AG20443 (cell line): ENCODE data around the gene EED.
A peak's percentile ranks its signal among the peaks of the same experiment; 100 is the strongest.
"Not testable (repeated sequence)": the region's sequence is repeated elsewhere in the genome, so short reads cannot be mapped to it uniquely, and the experiment has no call there.

ENCODE experiments used
- DNase-seq: peaks from one replicate; pipeline ENCODE4 v3.0.0; 2012; ENCODE audit warnings: low spot score, mixed read lengths

The EED gene

DNA sequence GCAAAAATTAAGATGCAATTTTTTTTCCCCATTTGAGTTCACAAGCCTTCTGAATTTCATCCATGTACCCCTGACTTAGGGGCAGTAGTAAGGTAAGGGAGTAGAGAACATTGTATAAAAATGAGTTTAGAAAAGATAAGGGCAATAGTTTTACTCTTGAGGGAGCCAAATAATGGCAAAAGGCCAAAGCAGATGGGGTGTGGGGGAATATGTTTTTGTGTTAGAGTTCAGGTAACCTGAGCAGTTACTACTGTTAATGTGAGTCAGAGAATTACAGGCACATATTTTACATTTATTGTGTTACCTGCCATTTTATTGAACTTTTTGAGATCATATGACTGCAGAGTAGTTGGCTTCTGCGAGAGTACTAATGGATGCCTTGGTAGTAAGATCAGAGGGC is 3.1 kb downstream of the EED start:
- DNase-seq, result no peak

GRCh38 chr11:86248609-86249008 is 4.1 kb downstream of the EED start:
- no peak for DNase-seq

DNA sequence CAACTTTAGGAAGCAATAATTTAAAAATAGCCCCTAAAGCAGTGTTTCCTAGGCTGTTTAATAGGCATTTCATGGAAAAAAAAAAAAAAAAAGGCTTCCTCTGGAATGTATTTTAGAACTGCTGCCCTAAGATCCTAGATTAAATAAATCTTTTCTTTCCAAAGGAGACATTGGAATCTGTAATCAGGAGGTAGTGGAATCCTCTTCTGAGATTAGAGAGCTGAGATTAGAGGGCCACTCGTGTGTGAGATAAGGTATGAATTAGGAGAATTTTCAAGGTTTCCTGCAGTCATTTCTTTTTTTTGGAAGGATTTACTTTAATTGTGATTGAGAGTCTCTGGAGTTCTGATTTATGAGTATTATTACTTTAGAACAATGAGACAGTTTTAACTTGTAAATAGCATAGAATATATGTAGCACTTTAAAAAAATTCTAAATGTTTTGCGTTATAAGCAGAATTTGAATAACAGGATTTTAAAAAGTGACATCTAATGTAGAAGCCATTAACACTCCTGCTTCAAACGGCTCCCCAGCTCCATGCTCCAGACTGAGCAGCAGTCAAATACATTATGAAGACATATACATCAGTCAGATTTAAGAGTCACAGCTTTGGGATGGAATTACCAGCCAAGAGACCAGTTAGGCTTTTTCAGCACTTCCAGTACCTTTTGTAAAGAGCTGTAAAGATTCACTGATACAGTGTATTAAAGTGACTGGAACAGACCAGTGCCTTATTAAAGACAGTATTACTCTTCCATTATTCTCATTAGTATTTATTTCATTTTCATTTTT is 5.0 kb downstream of the EED start:
- DNase-seq, result no peak

DNA sequence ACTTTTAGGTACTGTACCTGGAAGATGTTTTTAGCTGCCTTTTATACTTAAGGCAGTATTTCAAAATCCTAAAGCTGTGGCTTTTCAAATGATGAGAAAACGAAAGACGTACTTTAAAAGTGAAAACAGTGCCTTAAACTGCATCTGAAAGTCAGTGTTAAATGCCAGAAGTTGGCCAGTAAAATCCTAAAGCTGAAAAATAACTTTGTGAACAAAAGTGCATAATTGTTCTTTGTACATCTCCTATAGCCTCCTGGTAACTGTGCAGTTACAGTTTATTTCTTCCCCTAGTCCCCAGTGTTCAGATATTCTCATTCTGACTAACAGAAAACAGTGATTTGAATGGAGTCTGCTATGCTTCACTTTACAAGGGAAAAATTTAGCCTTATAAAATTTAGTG is 6.8 kb downstream of the EED start:
- no peak for DNase-seq

DNA sequence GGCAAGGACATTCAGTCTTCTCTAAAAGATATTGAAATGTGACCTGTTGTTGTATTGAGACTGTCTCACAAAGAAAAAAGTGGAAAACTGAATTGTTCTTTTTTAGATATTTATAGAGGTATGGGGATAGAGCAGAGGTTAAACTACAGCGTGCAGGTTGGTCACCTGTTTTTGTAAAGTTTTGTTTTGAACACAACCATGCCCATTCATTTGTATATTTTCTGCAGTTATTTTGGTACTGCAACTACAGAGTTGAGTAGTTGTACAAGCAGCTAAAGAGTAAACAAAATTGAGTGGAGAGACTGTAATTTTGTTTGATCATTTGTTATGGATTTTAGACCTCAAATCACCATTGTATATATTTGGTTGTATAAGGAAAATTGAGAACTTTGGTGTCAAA is 11.3 kb downstream of the EED start:
- no peak for DNase-seq

DNA sequence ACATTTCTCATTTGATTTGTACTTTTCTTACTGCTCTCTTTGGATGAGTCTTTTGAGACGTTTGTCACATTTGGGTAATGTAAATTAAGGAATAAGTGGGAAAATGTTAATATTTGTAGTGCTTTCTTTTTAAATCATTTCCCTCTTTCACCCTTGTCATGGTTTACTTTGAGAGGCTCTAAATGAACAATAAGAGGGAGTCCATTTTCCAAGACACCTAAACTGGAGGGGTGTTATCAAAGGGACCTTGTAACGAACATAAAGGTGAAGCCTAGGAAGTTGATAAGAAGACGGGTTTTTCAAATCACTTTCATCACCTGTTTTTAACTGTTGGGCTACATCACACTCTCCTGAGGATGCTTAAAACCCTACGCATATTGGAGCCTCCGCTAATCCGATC is 12.1 kb downstream of the EED start:
- DNase-seq, result no peak

- DNase-seq, result no peak
Observed at GRCh38 chr11:86257446-86257845, 12.9 kb downstream of the EED start.

DNA sequence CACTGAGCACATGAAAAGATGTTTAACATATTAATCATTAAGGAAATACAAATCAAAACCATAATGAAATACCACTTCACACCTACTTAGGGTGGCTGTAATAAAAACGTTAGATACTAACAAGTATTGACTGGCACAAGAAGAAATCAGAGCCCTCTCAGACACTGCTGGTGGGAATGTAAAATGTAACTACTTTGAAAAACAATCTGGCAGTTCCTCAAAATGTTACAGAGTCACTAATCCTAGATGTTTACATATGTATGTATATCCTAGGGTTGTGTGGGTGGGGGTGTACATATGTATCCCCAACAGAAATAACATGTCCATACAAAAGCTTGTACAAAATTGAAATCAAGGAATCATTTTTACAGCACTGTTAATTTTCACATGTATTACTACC is 15.2 kb downstream of the EED start:
- no peak for DNase-seq

- no peak for DNase-seq
Observed at GRCh38 chr11:86261328-86261727, 16.8 kb downstream of the EED start.

DNA sequence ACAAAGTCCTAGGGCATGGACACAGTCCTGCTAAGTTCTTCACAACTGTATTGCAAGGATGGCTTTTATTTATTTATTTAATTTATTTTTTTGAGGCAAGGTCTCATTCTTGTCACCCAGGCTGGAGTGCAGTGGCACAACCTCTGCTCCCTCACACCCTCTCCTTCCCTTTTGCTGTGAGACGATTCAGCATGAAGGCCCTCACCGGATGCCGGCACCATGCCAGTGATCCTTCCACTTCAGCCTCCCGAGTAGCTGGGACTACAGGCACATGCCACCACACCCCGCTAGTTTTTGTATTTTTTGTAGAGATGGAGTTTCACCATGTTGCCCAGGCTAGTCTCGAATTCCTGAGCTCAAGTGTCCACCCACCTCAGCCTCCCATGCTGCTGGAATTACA is 17.8 kb downstream of the EED start:
- DNase-seq, result no peak

GRCh38 chr11:86264649-86265048 is 20.1 kb downstream of the EED start:
- DNase-seq, result no peak

DNA sequence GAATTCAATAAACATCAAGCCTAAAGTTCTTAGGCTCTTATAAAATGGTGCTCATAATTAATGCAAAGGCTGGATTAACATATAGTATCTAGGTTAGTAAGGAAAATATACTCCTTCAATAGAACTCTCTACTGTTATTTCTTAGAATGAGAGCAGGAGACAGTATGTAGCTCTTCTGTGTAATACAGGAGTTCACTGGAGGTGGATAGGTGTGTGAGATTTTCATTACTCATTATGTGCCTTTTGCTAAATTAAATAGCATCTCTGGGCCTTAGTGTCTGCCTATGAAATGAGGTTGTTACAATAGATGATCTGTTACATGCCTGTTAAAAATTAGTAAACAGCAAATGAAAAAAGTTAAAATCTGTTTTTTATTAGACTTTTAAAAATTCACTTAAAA is 20.6 kb downstream of the EED start:
- DNase-seq, result no peak

DNA sequence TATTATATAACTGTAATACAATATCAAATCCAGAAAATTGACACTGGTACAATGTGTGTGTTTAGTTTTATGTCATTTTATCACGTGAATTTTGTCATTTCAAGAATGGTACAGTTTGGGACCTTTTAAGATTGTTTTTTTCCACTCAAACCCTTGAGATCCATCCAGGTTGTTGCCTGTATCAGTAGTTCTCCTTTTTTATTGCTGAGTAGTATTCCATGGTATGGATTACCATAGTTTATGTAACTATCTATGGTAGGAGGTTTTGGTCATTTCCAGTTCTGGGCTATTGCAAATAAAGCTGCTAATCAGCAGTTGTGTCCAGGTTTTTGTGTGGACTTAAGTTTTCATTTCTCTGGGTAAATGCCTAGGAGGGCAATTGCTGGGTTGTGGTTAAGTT is 25.1 kb downstream of the EED start:
- DNase-seq, result no peak

GRCh38 chr11:86274503-86274902 is 29.9 kb downstream of the EED start:
- DNase-seq, result no peak

- DNase-seq, result no peak
Observed at GRCh38 chr11:86274999-86275398, 30.4 kb downstream of the EED start.

DNA sequence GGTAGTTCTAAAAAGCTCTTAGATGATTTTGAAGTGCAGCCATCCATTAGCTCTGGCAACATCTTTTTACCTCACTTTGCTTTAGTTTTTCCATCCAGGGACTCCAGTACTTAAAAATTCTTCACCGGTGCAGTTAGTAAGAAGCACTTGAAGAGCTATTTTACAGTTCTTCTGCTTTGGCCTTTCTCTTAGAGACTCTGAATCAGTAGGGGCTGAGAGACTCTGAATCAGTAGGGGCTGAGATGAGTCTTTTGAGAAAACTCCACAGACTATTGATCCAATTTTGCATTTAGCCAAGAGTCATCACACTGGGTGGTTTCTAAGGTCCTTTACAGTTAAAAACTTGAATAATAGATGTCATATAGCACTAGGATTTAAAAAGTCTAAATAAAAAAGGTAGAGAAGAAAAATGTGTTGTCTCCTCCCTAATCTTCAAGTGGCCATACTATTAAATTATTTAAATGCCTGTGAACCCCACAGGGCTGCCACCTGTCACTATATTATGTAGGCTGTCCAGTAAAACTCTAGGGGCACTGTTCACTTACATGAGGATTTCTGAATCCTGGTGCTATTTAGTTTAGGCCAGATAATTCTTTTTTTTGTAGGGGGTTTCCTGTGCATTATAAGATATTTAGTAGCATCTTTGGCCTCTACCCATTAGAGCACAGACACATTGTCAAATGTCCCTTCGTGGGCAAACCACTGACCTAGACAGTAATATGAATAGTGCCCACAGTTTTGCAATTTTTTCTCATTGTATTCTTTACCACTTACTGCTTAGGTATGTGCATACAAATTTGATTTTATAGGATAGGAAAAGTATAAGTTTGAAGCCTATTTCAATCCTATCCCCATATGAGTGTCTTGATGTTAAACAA is 31.2 kb downstream of the EED start:
- DNase-seq, result no peak

GRCh38 chr11:86277741-86278140 is 33.2 kb downstream of the EED start:
- DNase-seq, result no peak

GRCh38 chr11:86278226-86278625 is 33.7 kb downstream of the EED start:
- no peak for DNase-seq

GRCh38 chr11:86279747-86280146 is 35.2 kb downstream of the EED start:
- no peak for DNase-seq

DNA sequence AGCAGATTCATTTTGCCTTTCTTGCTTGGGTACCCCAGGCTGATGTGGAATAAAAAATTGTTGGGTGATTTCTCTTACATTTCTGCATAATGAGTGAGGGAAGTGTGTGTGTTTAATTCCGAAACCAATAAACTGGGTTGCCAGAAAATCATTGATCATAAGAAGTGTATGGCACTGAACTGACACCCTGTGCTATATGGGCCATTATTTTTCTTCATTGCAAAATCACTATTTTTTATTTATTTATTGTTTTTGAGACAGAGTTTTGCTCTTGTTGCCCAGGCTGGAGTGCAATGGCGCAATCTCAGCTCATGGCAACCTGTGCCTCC is 42.9 kb downstream of the EED start:
- DNase-seq, result no peak

DNA sequence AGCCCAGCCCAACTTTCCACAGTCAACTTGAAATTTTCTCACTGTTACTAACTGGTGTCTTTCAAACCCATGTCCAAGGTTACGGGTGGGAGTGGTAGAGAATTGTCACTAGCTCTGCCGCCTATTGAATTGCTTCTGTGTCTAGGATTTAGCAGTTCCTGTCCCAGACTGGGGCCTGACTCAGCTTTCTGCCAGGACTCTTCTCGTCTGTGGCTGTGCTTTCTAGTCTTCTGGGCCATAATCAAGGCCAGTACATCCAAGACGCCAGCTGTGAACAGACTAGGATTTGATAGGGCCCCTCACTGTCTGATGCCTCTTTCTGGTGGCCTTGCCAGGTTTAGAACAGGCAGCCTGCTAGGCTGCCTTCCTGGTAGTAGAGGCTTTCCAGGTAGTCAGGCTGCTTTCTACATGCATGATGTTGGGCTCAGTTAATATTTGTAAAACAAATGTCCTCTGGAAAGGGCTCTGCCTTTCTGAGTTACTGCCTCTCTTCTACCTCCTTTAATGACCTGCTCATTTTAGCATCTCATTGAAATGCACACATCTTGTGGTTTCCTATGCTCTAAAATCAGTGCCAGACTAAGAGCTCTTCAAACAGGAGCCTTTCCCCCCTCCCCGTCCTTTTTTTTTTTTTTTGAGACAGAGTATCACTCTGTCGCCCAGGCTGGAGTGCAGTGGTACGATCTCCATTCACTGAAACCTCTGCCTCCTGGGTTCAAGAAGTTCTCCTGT is 44.4 kb downstream of the EED start:
- DNase-seq, result peak; percentile 19

GRCh38 chr11:86289508-86290280 is 45.1 kb downstream of the EED start:
- not testable (repeated sequence) for DNase-seq
